Adrenal gland (tissue), 5 donors: ENCODE results near the gene SOBP.

Source experiments
- CTCF ChIP-seq, 6 experiments: fragments of 450-650 bp in 4 of 6; fragments of 200-600 bp in 2 of 6; sonication (generic) in 1 of 6; IDR thresholded peaks; 1 replicate in 5 of 6; 2 replicates in 1 of 6; pipeline versions ENCODE4 v1.5.1 to v1.8.0; 2016 to 2021; ENCODE audit warnings: antibody characterized with exemption in 6 of 6, mild to moderate bottlenecking in 2 of 6, moderate library complexity in 1 of 6
- POLR2A ChIP-seq, 2 donors: fragments of 450-650 bp; IDR thresholded peaks; one replicate each; pipeline ENCODE4 v1.6.1; 2017; ENCODE audit warnings: antibody characterized with exemption in 2 of 2, mild to moderate bottlenecking in 2 of 2, moderate library complexity in 1 of 2
- donor health status: DM: no; HTN: no; CAD: no.

- no peak for TF ChIP-seq CTCF (IDR thresholded peaks at IDR 0.05)
- no peak for TF ChIP-seq POLR2A (IDR thresholded peaks at IDR 0.05)
Observed at GRCh38 chr6:107622269-107622668, 132.4 kb downstream of the SOBP start.
